ENCODE measurements around the gene MTFR2.

MTFR2 gene

DNA sequence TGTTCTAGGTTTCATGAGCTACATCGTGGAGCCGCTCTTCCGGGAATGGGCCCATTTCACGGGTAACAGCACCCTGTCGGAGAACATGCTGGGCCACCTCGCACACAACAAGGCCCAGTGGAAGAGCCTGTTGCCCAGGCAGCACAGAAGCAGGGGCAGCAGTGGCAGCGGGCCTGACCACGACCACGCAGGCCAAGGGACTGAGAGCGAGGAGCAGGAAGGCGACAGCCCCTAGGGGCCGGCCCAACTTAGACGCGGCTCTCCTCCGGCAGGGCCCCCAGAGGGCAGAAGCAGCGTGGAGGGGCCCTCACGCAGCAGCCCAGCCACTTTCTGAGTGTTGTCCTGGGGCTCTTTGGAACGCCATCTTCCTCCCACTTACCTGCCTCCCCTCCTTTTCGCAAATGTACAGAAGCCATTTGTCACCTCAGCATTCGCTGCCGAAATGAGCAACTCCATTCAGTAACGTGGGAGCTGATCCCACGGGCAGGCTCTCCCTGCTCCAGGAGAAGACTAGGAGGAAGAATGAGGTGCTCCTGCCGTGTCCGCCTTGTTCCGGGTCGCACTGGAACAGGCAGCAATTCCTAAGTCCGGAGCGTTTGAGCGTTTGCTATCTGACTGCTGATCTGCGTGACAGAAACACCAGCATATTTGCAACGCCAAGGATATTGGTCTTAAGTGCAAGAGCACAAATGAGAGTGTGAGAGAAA, 58.4 kb downstream of the MTFR2 start:
- no peak for DNase-seq (ENCODE audit: low read depth)
- TF ChIP-seq, protein P1, sequence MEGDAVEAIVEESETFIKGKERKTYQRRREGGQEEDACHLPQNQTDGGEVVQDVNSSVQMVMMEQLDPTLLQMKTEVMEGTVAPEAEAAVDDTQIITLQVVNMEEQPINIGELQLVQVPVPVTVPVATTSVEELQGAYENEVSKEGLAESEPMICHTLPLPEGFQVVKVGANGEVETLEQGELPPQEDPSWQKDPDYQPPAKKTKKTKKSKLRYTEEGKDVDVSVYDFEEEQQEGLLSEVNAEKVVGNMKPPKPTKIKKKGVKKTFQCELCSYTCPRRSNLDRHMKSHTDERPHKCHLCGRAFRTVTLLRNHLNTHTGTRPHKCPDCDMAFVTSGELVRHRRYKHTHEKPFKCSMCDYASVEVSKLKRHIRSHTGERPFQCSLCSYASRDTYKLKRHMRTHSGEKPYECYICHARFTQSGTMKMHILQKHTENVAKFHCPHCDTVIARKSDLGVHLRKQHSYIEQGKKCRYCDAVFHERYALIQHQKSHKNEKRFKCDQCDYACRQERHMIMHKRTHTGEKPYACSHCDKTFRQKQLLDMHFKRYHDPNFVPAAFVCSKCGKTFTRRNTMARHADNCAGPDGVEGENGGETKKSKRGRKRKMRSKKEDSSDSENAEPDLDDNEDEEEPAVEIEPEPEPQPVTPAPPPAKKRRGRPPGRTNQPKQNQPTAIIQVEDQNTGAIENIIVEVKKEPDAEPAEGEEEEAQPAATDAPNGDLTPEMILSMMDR (IDR thresholded peaks at IDR 0.05; ENCODE audit: insufficient read depth, low read depth, low read length, missing control alignments): no peak
- no peak overlapping the region for H3K4me3 ChIP-seq (ENCODE audit: low read depth, low read length)

DNA sequence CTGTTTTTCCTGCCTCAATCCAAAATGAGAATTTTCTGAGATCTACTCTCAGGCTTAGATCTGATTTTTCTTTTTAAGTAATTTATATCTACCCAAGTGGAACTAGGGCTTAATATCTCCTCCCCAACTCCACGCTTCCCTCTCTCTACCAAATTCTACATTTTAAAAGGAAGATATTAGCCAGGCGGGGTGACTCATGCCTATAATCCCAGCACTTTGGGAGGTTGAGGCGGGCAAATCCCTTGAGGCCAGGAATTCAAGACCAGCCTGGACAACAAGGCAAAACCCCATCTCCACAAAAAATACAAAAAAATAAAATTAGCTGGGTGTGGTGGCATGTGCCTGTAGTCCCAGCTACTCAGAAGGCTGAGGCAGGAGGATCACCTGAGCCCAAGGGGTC, 61.0 kb downstream of the MTFR2 start:
- no peak overlapping the region for H3K4me3 ChIP-seq (ENCODE audit: low read depth, low read length)

DNA sequence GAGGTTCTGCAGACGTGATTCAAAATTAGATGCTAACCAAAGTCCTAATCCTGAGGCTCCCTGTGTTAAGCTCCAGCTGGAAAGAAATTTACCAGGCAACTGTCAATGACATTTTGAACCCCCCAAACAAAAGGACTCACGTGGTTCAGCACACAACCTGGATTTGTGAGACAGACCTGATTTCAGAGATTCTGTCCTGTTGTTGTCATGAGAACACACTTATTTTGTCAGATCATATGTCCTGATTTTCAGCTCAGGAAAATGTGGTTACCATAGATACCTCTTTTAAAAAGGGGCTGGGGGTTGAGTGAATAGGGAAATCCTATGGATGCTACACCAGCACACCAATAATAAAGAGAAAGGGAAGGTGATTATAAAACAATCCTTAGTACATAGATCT, 61.6 kb downstream of the MTFR2 start:
- TF ChIP-seq, protein P1 (IDR thresholded peaks at IDR 0.05; ENCODE audit: insufficient read depth, low read depth, low read length, missing control alignments): no peak
- no peak for DNase-seq (ENCODE audit: low read depth)

More for the DNA sequence above, 61.0 kb downstream of the MTFR2 start:
- TF ChIP-seq, protein P1 (IDR thresholded peaks at IDR 0.05; ENCODE audit: insufficient read depth, low read depth, low read length, missing control alignments): no peak
- DNase-seq (ENCODE audit: low read depth): no peak

DNA sequence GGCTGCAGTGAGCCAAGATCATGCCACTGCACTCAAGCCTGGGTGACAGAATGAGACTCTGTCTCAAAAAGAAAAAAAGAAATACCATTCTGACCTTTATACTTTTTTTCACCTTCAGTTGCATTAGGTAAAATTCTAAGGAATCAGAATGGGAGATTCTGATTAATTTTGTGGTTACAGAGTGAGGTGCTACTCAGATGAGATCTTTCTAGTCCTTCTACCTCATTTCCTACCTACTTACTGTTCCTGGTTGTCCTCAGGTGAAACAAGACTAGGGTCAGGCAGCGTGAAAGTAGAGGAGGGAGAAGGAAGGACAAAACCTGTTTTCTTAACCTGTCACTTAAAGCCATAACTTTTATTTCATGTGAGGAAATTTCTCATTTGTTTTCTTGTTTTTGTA, 63.7 kb downstream of the MTFR2 start:
- TF ChIP-seq, protein P1 (IDR thresholded peaks at IDR 0.05; ENCODE audit: insufficient read depth, low read depth, low read length, missing control alignments): no peak
- no peak overlapping the region for H3K4me3 ChIP-seq (ENCODE audit: low read depth, low read length)
- no peak for DNase-seq (ENCODE audit: low read depth)

More for the DNA sequence above, 61.6 kb downstream of the MTFR2 start:
- H3K4me3 ChIP-seq (ENCODE audit: low read depth, low read length): no peak overlapping the region

DNA sequence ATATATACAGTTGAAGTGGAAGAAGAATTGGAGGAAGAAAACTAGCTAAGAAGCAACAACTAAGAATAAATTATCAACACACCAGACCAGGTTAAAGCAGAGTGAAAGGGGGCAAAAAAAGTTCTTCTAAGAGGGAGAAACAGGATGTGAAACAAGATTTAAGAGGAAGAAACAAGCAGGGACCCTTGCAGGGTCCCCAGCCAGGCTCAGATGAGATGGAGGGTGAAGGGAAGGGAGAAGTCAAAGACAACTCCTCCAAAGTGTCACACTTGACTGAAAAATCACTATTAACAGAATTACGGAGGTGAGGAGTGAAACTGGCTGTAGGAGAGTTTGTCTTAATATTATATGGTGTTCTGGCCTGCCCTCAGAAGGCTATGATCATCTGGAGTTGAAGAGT, 65.4 kb downstream of the MTFR2 start:
- no peak for DNase-seq (ENCODE audit: low read depth)
- no peak overlapping the region for H3K4me3 ChIP-seq (ENCODE audit: low read depth, low read length)
- TF ChIP-seq, protein P1 (IDR thresholded peaks at IDR 0.05; ENCODE audit: insufficient read depth, low read depth, low read length, missing control alignments): no peak

DNA sequence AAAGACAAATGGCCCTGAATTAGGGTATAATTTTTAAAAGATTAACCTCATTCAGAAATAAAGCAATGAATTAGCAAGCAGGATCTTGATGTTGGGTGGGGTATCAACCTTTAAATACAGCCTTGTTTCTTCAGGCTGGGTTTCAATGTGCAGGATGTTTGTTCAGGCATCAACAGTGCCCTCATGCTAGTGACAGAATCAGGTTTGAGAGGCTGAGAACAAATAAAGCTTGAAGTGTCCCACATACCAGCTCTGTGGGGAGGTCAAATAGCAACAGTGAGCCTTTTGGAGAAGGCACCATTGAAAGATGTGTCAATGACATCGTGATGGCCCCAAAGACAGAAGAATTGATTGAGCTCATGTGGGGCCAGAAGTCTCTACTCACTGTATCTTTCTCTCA, 68.2 kb downstream of the MTFR2 start:
- H3K4me3 ChIP-seq (ENCODE audit: low read depth, low read length): no peak overlapping the region
- TF ChIP-seq, protein P1 (IDR thresholded peaks at IDR 0.05; ENCODE audit: insufficient read depth, low read depth, low read length, missing control alignments): no peak
- no peak for DNase-seq (ENCODE audit: low read depth)

DNA sequence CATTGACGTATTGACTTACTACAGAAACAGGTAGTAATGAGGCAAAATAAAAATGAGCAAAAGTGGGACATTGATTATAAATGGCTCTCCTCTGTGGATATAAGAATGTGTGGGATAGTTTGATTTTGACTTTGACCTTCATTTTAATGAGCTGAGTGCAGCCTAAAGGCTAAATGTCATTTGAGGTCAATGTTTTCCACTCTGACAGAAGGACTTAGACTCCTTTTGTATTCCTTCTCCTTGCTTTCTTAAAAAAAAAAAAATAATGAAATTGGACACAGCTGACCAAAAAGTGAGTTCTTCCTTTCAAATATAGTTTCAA, 68.6 kb downstream of the MTFR2 start:
- TF ChIP-seq, protein P1 (IDR thresholded peaks at IDR 0.05; ENCODE audit: insufficient read depth, low read depth, low read length, missing control alignments): no peak
- no peak for DNase-seq (ENCODE audit: low read depth)
- H3K4me3 ChIP-seq (ENCODE audit: low read depth, low read length): no peak overlapping the region

Data from GM12865 (cell line).